Effector CD8-positive, alpha-beta T cell (primary cell): Measurements from ENCODE around the gene GPC5.

ENCODE experiments used
- DNase-seq: peaks from one replicate; lab custom pipeline; 2025; lab: John Stamatoyannopoulos, UW

GPC5 gene

GRCh38 chr13:91539286-91540157, 141.1 kb downstream of the GPC5 start:
- DNase-seq = no peak

GRCh38 chr13:91540158-91540736, 141.8 kb downstream of the GPC5 start:
- no peak for DNase-seq

GRCh38 chr13:91544723-91545122, 146.3 kb downstream of the GPC5 start:
- no peak for DNase-seq

GRCh38 chr13:91546900-91547299, 148.5 kb downstream of the GPC5 start:
- DNase-seq = no peak

GRCh38 chr13:91553584-91553983, 155.2 kb downstream of the GPC5 start:
- DNase-seq = no peak

GRCh38 chr13:91554101-91554500, 155.7 kb downstream of the GPC5 start:
- DNase-seq = no peak

GRCh38 chr13:91557328-91558090, 159.1 kb downstream of the GPC5 start:
- DNase-seq = no peak

GRCh38 chr13:91563799-91564198, 165.4 kb downstream of the GPC5 start:
- no peak for DNase-seq

- DNase-seq = no peak
Observed at GRCh38 chr13:91564396-91564795, 166.0 kb downstream of the GPC5 start.

- DNase-seq = no peak
Observed at GRCh38 chr13:91565296-91565695, 166.9 kb downstream of the GPC5 start.

GRCh38 chr13:91567485-91568207, 169.2 kb downstream of the GPC5 start:
- no peak for DNase-seq

- DNase-seq = no peak
Observed at GRCh38 chr13:91571681-91572080, 173.3 kb downstream of the GPC5 start.

GRCh38 chr13:91572439-91572838, 174.0 kb downstream of the GPC5 start:
- DNase-seq = no peak

GRCh38 chr13:91572944-91573598, 174.7 kb downstream of the GPC5 start:
- no peak for DNase-seq

GRCh38 chr13:91574766-91575165, 176.3 kb downstream of the GPC5 start:
- no peak for DNase-seq

- DNase-seq = no peak
Observed at GRCh38 chr13:91576590-91576989, 178.2 kb downstream of the GPC5 start.

- no peak for DNase-seq
Observed at GRCh38 chr13:91579320-91579719, 180.9 kb downstream of the GPC5 start.

GRCh38 chr13:91580749-91581148, 182.3 kb downstream of the GPC5 start:
- no peak for DNase-seq

GRCh38 chr13:91586609-91587008, 188.2 kb downstream of the GPC5 start:
- no peak for DNase-seq

- no peak for DNase-seq
Observed at GRCh38 chr13:91588541-91588940, 190.1 kb downstream of the GPC5 start.
